GM19238 (cell line): Measurements from ENCODE around the gene PTN.
"Not testable (repeated sequence)": the region's sequence is repeated elsewhere in the genome, so short reads cannot be mapped to it uniquely, and the experiment has no call there.

Experiments used
- DNase-seq: peaks from one replicate; pipeline ENCODE4 v3.0.0; 2011; ENCODE audit warnings: low spot score; ENCODE audit not compliant: insufficient read length

Gene PTN

DNA sequence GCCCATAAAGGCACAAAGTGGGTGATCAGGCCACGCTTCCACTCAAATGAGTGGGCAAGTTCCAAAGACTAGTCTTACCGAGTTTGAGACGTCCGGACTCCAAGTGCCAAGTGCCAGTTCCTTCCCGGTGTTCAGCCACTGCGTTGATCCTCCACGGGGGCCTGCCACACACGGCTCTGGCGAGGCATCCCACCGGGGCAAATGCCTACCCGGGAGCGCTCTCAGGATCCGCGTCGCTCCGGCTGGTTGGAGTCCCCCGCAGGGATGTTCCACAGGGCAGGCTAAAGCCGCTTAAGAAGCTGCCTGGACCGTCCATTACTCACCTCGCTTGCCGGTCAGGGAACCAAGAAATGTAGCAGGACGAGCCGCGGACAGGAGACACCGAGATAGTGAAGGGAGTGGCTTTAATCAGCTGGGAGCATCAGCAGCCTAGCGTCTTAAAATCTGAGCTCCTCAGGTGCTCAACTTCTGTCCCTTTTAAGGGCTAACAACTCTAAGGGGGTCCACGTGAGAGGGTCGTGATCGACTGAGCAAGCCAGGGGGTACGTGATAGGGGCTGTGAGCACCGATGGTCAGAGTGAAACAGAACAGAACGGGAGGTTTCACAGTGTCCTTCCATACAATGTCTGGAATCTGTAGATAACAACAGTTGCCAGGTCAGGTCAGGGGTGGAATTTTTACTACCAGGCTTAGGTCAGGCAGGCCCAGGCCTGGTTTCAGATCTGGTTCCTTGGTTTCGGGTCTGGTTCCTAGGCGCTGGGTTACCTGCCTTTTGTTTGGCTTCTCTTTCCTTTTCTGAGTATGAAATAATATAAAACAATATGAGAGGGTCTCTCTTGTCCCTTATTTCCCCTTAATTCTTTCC is 75.3 kb downstream of the PTN start:
- not testable (repeated sequence) for DNase-seq

DNA sequence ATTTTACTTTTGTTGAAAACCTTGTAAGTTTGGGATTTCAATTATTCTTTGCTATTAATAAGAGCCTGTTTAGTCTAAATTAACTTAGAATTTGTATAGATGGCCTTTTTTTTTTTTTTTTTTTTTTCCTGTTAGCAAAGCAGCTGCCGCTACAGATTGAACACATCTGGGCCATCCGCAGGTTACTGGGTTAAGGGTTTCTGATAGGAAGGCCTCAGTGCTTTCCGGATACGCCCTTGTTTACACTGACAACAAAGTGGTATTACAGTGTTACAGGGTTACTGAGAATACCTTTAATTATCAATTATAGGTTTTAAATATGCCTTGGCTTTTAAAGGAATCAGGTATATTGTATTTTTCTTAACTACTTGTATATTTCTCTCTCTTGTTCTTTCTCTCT is 76.8 kb downstream of the PTN start:
- DNase-seq, result no peak

DNA sequence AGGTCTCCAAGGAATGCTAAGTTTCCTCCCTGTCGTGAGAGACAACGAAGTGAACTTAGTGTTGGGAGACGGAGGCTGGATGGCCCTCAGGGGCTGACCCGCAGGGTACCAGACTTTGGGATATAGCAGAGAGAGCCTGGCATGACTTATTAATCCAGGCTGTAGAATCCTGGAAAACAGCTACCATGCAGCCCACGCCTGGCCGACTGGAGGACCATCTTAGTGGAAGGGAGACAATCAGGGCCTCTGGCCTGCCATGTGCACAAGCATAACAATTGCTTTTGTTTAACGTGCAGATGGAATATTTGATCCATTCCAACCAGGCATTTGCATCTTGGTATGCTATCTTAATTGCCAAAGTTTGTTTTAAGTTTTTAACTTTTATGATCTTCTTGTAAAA is 78.1 kb downstream of the PTN start:
- DNase-seq, result not testable (repeated sequence)

DNA sequence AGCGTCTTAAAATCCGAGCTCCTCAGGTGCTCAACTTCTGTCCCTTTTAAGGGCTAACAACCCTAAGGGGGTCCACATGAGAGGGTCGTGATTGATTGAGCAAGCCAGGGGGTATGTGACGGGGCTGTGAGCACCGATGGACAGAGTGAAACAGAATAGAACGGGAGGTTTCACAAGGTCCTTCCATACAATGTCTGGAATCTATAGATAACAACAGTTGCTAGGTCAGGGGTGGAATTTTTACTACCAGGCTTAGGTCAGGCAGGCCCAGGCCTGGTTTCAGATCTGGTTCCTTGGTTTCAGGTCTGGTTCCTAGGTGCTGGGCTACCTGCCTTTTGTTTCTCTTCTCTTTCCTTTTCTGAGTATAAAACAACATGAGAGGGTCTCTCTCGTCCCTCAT is 80.9 kb downstream of the PTN start:
- DNase-seq, result no peak

DNA sequence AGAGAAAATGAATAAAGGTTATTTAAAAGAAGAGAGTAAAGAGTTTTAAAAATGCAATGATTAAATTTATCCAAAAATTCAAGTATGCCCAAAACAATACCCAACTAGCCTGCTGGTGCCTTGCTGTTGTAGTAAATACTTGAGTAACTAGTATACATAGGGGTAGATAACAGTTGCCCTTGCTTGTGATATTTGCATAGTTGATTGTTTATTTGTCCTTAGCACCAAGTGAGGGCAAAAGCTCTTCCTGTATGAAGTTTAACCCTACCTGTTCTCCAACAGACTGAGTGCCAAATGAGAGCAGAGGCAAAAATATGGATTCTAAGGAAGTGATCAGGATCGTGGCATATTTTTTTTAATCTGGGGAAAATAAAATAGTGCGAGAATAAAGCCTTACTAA is 85.0 kb downstream of the PTN start:
- DNase-seq, result no peak

DNA sequence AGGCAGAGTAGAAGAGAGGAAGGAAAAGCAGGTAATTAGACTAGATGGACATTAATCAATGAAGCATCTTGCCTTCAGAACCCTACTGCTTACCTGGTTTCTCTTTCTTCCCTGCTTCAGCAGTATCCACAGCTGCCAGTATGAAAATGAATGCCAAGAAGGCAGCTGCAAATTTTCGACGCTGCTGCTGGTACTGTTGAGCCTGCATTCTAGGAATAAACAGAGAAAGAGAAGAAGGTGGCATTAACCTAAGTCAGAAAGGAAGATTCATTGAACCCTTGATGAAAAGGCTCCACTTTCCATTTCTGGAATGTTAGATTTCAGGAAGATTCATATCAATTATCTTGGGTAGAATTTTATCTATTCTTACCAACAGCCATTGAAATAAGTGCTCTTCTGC is 88.8 kb downstream of the PTN start:
- no peak for DNase-seq

DNA sequence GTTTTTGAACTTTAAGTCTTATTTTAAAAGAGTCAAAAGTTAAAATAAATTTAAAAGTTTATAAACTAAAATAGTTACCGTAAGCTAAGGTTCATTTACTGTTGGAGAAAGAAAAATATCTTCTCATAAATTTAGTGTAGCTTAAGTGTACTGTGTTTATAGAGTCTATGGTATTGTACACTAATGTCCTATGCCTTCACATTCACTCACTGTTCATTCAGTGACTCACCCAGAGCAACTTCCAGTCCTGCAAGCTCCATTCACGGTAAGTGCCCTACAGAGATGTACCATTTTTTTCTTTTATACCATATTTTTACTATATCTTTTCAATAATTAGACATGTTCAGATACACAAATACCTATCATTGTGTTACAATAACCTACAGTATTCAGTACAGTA is 97.6 kb downstream of the PTN start:
- DNase-seq, result no peak

DNA sequence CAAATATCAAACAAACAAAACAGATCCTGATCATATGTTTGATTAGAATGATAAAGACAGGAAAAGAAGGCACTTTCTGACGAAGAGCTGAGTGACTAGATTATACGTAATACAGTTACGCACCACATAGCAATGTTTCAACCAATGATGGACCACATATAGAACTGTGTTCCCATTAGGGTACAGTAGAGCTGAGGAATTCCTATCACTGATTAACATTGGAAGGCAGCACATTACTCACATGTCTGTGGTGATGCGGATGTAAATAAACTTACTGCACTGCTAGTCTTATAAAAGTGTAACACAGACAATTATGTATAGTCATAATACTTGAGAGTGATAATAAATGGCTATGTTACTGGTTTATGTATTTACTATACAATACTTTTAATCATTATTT is 98.3 kb downstream of the PTN start:
- DNase-seq, result no peak

DNA sequence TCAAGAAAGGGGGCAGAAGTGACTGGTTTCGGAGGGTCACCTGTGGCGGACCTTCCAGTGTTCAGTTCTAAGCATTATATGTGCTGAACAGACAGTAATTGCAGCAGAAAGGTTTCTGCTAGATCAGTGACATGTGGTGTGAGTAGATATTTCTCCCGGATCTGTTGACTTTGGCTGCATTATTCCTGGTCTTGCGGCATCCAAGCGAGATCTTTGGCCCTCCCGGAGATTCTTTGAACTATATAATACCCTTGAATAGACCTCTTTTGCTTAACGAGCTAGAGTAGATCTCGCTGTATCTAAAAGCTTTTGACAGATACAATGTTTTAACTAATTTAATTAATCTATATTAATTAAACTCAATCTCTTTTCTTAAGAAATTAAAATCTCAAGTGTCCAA is 99.8 kb downstream of the PTN start:
- no peak for DNase-seq

DNA sequence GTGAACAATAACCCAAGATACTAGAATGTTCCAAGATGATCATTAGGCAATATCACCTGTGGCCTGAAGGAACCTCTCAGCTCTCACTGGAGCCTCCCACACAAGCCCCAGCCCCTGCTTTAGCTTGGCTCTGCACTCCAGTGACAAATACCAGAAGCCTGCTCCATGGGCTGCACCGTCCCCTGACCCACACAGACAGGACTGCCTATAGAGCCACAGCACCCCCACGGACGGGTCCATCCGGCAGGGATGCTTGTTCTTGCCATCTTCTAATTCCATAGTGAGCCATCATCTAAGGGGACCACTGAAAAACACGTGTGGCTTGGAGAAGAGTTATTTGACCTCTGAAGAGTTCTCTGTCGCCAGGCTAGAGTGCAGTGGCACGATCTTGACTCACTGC is 100.9 kb downstream of the PTN start:
- DNase-seq, result no peak

DNA sequence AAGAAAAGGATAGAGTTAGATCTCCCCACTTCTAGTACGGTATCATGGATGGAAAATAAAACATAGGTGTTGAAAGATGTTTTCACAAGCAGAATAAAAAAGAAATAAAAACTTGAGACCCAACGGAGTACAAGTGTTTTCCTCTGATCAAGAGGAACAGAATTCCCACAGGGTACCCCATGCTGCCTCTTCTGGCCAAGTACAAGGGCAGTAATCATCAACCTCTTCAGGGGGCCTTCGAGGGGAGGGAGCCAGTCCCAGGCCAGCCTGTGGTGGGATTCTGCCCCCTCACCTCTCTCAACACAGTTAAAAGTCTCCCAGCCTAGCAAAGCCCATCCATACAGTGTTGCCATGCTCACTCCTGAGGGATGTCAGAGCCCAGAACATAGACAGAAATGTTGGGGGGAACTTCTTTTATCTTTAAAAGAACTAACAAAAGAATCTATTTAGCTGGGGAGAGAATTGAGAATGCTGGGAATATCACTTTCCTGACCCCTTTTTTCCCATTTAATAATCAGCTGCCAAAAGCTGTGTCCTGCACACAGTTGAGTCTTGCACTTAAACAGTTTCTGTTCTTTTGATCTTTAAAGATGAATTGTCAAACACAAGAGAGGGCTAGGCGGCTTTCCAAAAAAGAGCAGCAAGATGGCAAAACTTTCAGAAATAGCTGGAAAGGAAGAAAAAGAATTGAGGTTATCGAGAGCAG is 101.7 kb downstream of the PTN start:
- DNase-seq, result no peak

DNA sequence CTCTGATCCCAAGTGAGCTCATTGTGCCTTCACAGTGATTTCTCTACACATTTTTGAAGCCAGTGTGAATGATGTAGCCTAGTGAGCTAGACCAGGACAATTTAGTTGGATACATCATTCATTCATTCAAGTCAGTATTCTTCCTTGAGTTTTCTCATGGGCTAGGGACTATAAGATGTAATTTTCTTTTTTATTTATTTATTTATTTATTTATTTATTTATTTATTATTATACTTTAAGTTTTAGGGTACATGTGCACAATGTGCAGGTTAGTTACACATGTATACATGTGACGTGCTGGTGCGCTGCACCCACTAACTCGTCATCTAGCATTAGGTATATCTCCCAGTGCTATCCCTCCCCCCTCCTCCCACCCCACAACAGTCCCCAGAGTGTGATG is 104.3 kb downstream of the PTN start:
- DNase-seq, result not testable (repeated sequence)

DNA sequence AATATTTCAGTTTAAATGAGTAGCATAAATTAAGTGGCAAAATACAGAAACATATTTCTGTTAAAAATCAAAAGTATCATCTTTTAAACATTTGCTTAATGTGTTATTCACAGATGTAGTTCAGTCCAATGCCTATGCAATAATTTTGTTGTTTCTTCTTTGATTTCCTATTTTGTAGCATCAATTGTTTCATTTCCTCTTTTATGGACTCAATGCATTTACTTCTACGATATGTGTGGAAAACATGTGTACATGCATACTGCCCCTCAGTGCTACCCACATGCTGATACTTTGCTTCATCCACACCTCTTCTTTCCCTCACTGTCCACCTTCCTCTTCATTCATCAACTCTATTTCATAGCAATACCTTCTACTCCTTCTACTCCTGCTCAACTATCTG is 108.1 kb downstream of the PTN start:
- no peak for DNase-seq

DNA sequence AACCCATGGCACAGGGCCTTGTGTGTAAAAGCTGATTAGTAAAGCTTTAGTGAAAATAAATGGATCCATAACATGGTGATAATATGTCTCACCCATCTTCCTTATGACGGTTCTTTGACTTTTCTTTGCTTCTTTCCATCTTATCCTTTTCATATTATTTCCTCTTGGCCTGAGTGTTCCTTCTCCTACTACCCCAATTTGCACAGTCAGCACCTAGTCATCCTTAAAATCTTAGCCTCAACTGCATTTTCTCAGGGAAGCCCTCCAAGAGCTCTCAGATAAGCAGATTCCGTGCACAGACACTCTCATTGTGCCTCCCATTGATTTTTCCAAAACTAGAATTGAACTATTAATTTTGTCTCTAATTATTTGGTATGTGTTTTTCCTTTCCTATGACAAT is 112.4 kb downstream of the PTN start:
- DNase-seq, result no peak

DNA sequence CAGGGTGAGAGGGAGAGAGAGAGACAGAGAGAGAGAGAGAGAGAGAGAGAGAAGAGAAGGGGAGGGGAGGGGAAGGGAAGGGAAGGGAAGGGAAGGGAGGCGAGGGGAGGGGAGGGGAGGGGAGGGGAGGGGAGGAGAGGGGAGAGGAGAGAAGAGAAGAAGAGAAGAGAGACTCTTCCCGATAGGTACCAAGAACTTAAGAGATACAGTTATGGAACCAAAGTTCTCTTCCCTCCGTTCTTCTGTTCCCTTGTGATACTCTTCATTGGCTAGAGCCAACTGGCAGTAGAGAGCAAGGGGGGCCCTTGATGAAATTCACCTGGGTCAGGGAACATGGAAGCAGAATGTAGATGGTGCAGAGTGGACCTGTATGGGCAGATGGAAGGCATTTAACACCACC is 122.1 kb downstream of the PTN start:
- no peak for DNase-seq

DNA sequence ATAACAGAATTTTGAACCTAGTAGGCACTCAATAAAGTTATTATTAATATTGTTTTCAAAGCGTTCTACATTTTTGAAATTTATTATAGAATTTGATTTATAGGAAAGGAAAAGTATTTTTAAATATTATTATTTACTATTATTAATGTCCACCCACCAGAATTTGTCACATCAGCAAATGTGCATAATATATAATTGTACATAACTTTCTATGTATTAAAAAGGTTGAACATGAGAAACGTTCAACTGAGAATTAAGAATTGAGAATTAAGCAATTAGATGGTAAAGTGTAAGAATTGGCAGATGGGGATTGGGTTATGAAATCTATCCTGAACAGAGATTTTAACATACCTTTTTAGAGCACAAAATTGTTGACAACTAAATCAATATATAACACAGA is 129.8 kb downstream of the PTN start:
- DNase-seq, result no peak

DNA sequence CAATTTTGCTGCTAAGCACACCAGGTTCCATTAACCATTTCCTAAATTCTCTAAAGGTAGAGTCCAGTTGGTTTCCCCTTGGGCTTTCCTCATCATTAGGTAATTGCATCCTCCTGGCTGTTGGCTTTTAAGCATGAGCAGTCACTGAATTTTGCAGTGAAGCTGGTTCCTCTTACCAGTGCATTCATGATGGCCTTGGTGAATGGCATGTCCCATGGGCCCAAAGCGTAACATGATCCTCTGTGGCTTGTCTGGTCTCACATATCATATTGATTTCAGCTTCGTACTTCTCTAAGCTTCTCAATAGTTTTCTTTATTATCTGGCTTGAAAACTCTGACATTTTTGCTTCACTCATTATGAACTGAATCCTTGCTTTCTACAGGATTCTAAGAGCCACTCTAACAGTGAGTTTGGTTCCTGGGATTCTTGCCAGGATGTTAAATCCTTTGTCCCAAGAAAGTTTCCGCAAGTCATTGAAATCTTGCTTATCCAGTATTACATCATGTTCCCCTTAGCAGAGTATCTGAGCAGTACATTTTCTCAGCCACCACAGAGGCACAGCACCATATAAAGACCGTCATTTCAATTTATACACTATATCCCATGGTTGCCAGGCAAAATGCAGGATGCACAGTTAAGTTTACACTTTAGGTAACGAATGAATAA is 134.2 kb downstream of the PTN start:
- no peak for DNase-seq

DNA sequence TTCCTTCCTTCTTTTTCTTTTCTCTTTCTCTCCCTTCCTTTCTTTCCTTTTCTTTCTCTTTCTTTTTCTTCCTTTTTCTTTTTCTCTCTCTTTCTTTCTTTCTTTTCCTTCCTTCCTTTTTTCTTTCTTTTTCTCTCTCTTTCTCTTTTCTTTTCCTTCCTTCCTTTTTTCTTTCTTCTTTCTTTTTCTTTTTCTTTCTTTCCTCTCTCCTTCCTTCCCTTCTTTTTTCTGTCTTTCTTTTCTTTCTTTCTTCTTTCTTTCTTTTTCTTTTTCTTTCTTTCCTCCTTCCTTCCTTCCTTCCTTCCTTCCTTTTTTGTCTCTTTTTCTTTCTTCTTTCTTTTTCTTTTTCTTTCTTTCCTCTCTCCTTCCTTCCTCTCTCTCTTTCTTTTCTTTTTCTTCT is 136.8 kb downstream of the PTN start:
- DNase-seq, result no peak

DNA sequence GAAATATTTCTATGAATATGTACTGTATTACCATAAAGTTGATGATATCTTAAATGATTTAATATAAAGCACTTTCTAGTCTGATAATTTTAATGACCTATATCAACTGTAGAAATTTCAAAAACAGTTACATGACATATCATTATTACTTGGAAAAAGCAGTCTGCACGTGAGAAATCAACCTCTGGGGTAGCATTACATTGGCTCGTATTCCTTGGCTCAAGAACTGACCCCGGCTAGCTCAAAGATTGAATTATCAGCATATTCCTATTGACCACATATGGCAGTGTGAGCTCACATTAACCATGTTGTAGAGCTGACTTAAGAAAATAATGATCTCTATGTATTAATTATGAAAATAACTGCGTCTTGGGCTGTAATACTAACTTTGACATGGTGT is 139.3 kb downstream of the PTN start:
- no peak for DNase-seq

DNA sequence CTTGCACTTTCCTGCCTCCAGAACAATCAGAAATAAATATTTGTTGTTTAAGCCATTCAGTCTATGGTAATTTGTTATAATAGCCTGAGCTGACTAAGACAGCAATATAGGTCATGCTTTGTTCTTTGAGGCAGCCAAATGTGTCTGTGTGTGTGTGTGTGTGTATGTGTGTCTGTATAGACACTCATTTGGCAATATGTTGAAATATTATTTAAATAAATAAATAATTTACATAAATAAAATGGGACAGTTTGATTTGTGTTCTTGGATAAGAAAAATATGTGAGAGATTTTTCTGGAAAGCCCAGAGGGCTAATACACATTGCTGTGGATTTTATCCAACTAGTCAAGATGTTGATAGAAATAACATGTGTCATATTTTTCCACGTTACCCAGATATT is 140.2 kb downstream of the PTN start:
- DNase-seq, result no peak

DNA sequence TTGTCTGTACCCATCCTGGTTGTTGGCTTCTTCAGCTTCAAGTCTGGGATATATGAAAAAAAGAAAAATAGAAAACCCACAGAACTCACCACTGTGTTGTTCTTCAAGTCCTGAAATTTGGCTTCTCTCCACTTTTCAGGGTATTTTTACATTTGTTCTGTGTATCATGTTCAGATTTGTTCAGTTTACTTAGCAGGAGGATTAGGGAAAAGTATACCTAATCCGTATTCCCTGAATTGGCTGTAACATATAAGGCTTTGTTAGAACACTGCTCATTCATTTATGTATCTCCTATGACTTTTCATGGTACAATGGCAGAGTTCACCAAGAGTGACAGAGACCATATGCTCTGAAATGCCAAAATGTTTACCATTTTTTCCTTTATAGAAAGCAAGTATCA is 146.9 kb downstream of the PTN start:
- DNase-seq, result no peak

DNA sequence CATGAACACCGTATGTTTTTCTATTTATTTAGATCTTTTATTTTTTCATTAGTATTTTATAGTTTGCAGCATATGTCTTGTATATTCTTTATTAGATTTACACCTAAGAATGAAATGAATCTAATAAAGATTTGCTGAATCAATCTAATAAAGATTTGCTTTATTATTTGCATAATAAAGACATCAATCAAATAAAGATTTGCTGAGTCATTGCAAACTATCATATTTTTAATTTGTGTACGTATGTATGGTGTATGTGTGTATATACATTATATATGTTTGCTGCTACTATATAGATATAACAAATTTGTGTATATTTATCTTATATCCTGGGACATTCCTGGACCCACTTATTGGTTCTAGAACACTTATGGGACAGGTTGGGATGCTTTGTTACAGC is 147.5 kb downstream of the PTN start:
- no peak for DNase-seq

DNA sequence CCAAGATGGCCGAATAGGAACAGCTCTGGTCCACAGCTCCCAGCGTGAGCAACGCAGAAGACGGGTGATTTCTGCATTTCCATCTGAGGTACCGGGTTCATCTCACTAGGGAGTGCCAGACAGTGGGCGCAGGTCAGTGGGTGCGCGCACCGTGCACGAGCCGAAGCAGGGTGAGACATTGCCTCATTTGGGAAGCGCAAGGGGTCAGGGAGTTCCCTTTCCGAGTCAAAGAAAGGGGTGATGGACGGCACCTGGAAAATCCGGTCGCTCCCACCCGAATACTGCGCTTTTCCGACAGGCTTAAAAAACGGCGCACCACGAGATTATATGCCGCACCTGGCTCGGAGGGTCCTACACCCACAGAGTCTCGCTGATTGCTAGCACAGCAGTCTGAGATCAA is 161.9 kb downstream of the PTN start:
- DNase-seq, result not testable (repeated sequence)
